K562 (cell line): Measurements from ENCODE around the gene UNC5B. TPM values are rescaled to one million over a fixed set of nuclear protein-coding genes. Genes with fewer than 3 reads are reported as not detected.

ENCODE experiments used
- ATAC-seq: fragments of 200-7000 bp; cut with Tn5 transposase; 3 replicates; pipeline ENCODE4 v1.9.1; 2020; ENCODE audit warnings: moderate library complexity
- BruUV-seq: library from RNA; stranded (reverse); fragments of 400-500 nt; replicated peaks from 2 replicates; lab custom pipeline; 2021; lab: Mats Ljungman, UMichigan
- CTCF ChIA-PET: fragments of 300-600 bp; formaldehyde crosslinking; extraction: SDS; loops from one replicate; lab custom pipeline; 2021; ENCODE audit warnings: low intra/inter-chr PET ratio; lab: Yijun Ruan, JAX
- POLR2A ChIA-PET: fragments of 300-600, 350-650 bp; sonication (Branson Sonifier 250); formaldehyde crosslinking; extraction: SDS; loops from one replicate; lab custom pipeline; 2021; ENCODE audit warnings: antibody characterized with exemption, inconsistent platforms; lab: Yijun Ruan, JAX
- DNase-seq, 4 experiments: peaks; one replicate each; pipeline versions ENCODE4 v3.0.0 to v3.0.0-alpha.2; 2011 to 2018; ENCODE audit warnings: low spot score in 3 of 4, mixed read lengths in 3 of 4; ENCODE audit errors: extremely low read depth in 1 of 4
- FAIRE-seq: peaks from 2 replicates; lab custom pipeline; 2011; peaks lifted over from hg19 to GRCh38; lab: Jason Lieb, UNC
- H2AFZ ChIP-seq: 2 replicates; pipeline ENCODE4 v1.6.0; 2011; ENCODE audit warnings: low read depth, low read length, control low read depth, inconsistent platforms
- H3K27ac ChIP-seq: fragments of 200-600 bp; 3 replicates; pipeline ENCODE4 v1.8.0; 2011; ENCODE audit warnings: low read depth, mild to moderate bottlenecking, control low read depth, inconsistent platforms, low read length, moderate library complexity, mixed read lengths; ENCODE audit errors: extremely low read depth
- H3K27me3 ChIP-seq, 2 experiments: fragments of 300-600 bp in 1 of 2; 2 replicates in 1 of 2; 3 replicates in 1 of 2; pipeline versions ENCODE4 v1.6.0 to v1.8.0; 2011; ENCODE audit warnings: inconsistent platforms in 2 of 2, low read length in 2 of 2, mild to moderate bottlenecking in 1 of 2, mixed read lengths in 1 of 2, moderate library complexity in 1 of 2; ENCODE audit not compliant: control insufficient read depth in 2 of 2, insufficient read depth in 2 of 2
- H3K36me3 ChIP-seq: fragments of 300-600 bp; 3 replicates; pipeline ENCODE4 v1.8.0; 2011; ENCODE audit warnings: mild to moderate bottlenecking, low read length, inconsistent platforms; ENCODE audit not compliant: control insufficient read depth, insufficient read depth
- H3K4me1 ChIP-seq, 2 experiments: fragments of 200-600 bp in 1 of 2; replicated peaks in 1 of 2; 2 replicates in 1 of 2; 3 replicates in 1 of 2; pipeline versions ENCODE4 v1.5.1 to v1.8.0; 2011; ENCODE audit warnings: inconsistent platforms in 2 of 2, low read length in 2 of 2, mild to moderate bottlenecking in 1 of 2, mixed read lengths in 1 of 2, moderate library complexity in 1 of 2; ENCODE audit not compliant: control insufficient read depth in 2 of 2, insufficient read depth in 2 of 2
- H3K4me2 ChIP-seq: 2 replicates; pipeline ENCODE4 v1.6.1; 2011; ENCODE audit warnings: low read length, control low read depth, inconsistent platforms, mixed read lengths; ENCODE audit not compliant: insufficient read depth
- H3K4me3 ChIP-seq: fragments of 200-600 bp; sonication (generic), shearing (Covaris generic); 2 replicates; pipeline ENCODE4 v1.5.1; 2016; ENCODE audit warnings: control low read depth, inconsistent platforms
- H3K79me2 ChIP-seq: fragments of 200-600 bp; 3 replicates; pipeline ENCODE4 v1.8.0; 2011; ENCODE audit warnings: low read length, inconsistent platforms; ENCODE audit not compliant: control insufficient read depth, insufficient read depth
- H3K9ac ChIP-seq, 2 experiments: 2 replicates each; pipeline versions ENCODE4 v1.6.0 to v1.6.1; 2011; ENCODE audit warnings: low read depth in 2 of 2, low read length in 2 of 2, control low read depth in 1 of 2, inconsistent platforms in 1 of 2, mild to moderate bottlenecking in 1 of 2, mixed read lengths in 1 of 2; ENCODE audit not compliant: insufficient read depth in 1 of 2
- H3K9me1 ChIP-seq: one replicate; pipeline ENCODE4 v1.6.0; 2011; ENCODE audit warnings: inconsistent platforms, mild to moderate bottlenecking, low read length, moderate library complexity; ENCODE audit not compliant: control insufficient read depth, insufficient read depth
- H3K9me3 ChIP-seq: replicated peaks from 2 replicates; pipeline ENCODE4 v1.5.1; 2011; ENCODE audit warnings: low read depth, low read length, inconsistent platforms; ENCODE audit not compliant: control insufficient read depth, insufficient read depth
- H4K20me1 ChIP-seq: replicated peaks from 2 replicates; pipeline ENCODE4 v1.6.1; 2011; ENCODE audit warnings: low read length, inconsistent platforms, mixed read lengths; ENCODE audit not compliant: control insufficient read depth, insufficient read depth
- POLR2AphosphoS5 ChIP-seq: IDR thresholded peaks from 2 replicates; pipeline ENCODE4 v1.6.1; 2011; ENCODE audit warnings: mild to moderate bottlenecking, low read depth, low read length, moderate library complexity; ENCODE audit not compliant: control insufficient read depth, insufficient read depth
- RBM25 ChIP-seq: fragments of 200-400 bp; formaldehyde crosslinking; IDR thresholded peaks from 2 replicates; pipeline ENCODE4 v1.6.1; 2018; ENCODE audit warnings: low read length, low read depth, moderate library complexity; ENCODE audit not compliant: severe bottlenecking
- TAF15 ChIP-seq: fragments of 200-400 bp; formaldehyde crosslinking; IDR thresholded peaks from 2 replicates; pipeline ENCODE4 v1.6.1; 2017; ENCODE audit warnings: mild to moderate bottlenecking, low read depth, low read length, moderate library complexity
- ZFP36 ChIP-seq: fragments of 150-350 bp; IDR thresholded peaks from 2 replicates; pipeline ENCODE4 v1.6.1; 2018; ENCODE audit warnings: low read length, low read depth; ENCODE audit not compliant: partially characterized antibody
- ZNF23 ChIP-seq: fragments of 250-450 bp; sonication (Bioruptor Pico); IDR thresholded peaks from 2 replicates; pipeline ENCODE4 v1.4.0; 2020; ENCODE audit warnings: mild to moderate bottlenecking
- ZNF274 ChIP-seq: IDR thresholded peaks from 2 replicates; pipeline ENCODE4 v1.6.1; 2011; ENCODE audit warnings: low read depth, mild to moderate bottlenecking, low read length, moderate library complexity, borderline replicate concordance
- WGBS: fragments of 100-300 bp; shearing (Covaris generic); methylation state at CpG from one replicate; pipeline ENCODE4 v1.1.6; 2016; ENCODE audit warnings: low coverage, mixed read lengths; ENCODE audit not compliant: insufficient coverage; ENCODE audit errors: missing lambda C conversion rate; 5-methylcytosine and 5-hydroxymethylcytosine counted together
- in situ Hi-C: fragments of 300-500 bp; cut with MboI; formaldehyde crosslinking; loops from 4 replicates; pipeline ENCODE4 v1.15.0; 2018; ENCODE audit warnings: inconsistent platforms, mixed read lengths
- intact Hi-C: fragments of 100-400 bp; cut with micrococcal nuclease; formaldehyde crosslinking; loops from 2 replicates; pipeline ENCODE4 v1.14.2; 2022
- polyA plus RNA-seq, 8 experiments: library from polyadenylated mRNA; depleted of rRNA in 4 of 8; stranded (reverse) in 5 of 8; unstranded in 3 of 8; fragments of >200 nt; fragmentation: Nextera tagmentation in 2 of 8; fragmentation: Illumina TruSeq in 1 of 8; extraction: Ambion mirVana in 2 of 8; extraction: Trizol in 1 of 8; gene quantifications; 2 replicates each; pipeline versions ENCODE4 v1.2.1 to v1.2.3, GENCODE V29; 2011 to 2014; ENCODE audit warnings: inconsistent platforms in 1 of 8, missing spikeins in 1 of 8
- total RNA-seq, 7 experiments: library from RNA; depleted of rRNA in 6 of 7; stranded (reverse); fragments of >200 nt in 6 of 7; fragmentation: Illumina TruSeq in 2 of 7; extraction: Trizol in 2 of 7; gene quantifications; 2 replicates each; pipeline versions ENCODE4 v1.2.1 to v1.2.3, GENCODE V29; 2011 to 2021; ENCODE audit warnings: low replicate concordance in 1 of 7
- TF ChIP-seq, protein P1 (sequence below): fragments of 250-450 bp; sonication (Bioruptor Pico); IDR thresholded peaks from 2 replicates; pipeline ENCODE4 v1.6.1; 2021; ENCODE audit warnings: mild to moderate bottlenecking
- TF ChIP-seq, protein P2 (sequence below): sonication (generic); formaldehyde crosslinking; IDR thresholded peaks from 2 replicates; pipeline ENCODE4 v1.5.0; 2020; ENCODE audit warnings: missing genetic modification reagents

The UNC5B gene
- total and polyA plus RNA-seq, 9 of the 15 experiments (the other 6 are each of a cell fraction or from before 2014, with no cell fraction given), result 0.10 to 8.4 (median 2.1) TPM

DNA sequence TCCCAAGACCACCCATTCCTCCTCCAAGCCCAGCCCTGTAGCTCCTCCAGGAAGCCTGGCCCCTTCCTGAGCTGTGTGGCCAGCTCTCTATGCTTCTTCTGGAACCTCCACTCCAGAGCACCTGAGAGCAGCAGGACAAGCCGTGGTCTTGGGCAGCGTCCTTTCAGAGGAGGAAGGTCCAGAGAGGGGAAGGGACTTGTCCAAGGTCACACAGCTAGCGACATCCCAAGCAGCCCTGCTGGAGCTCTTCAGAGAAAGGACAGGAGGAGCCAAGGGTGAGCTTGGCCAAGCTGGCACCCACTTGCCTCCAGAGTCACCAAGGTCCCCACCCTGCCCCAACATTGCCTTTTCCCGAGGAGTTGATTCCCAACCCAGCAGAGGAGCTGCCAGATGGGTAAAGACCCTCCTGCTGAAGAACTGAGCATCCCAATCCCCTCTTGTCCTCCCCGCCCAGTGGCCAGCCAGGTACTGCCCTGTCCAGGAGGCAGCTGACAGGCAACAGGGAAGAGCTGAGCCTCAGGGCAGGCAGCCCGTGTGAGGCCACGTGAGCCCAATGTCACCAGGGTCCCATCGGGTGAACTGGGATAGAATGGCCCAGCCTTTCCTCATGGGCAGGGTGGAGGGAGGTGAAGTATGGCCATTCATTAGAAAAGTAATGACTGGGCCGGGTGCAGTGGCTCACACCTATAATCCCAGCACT, 46.2 kb downstream of the UNC5B start:
- ATAC-seq (no peak), FAIRE-seq (no peak), DNase-seq (no peak)
- POLR2A ChIA-PET, result interaction anchor here (0.5 to 1.7 kb wide), 6 partner anchors 14 to 145 kb away, joined by 3 to 5 read pairs (median 3); no protein-coding TSS in a partner anchor
- CTCF ChIA-PET, result no interaction called here
- intact Hi-C loops, result no loop called here
- Histone ChIP-seq H3K27ac (no peak overlapping the region), H4K20me1 (0 out of 2 replicates have a peak, but pooled peaks cover 3% of the 10 kb centered on the region), H3K27me3 (peaks cover 0 to 11% of the 10 kb centered on the region in 2 experiments; a peak in 3 of 5 replicates), H2AFZ (no peak overlapping the region), H3K4me1 (peaks cover 14 to 20% of the 10 kb centered on the region in 2 experiments), H3K79me2 (no peaks in the 10 kb centered on the region), H3K9me1 (no peaks in the 10 kb centered on the region), H3K4me2 (no peak overlapping the region), H3K9ac (no peak overlapping the region), H3K4me3 (no peak overlapping the region), H3K36me3 (no peaks in the 10 kb centered on the region), H3K9me3 (no peaks in the 10 kb centered on the region)
- no TSS peak for BruUV-seq
- 35% methylated on average over 9 of the region's 9 CpGs for WGBS
- in situ Hi-C loops, result no loop called here
- TF ChIP-seq, protein P1, sequence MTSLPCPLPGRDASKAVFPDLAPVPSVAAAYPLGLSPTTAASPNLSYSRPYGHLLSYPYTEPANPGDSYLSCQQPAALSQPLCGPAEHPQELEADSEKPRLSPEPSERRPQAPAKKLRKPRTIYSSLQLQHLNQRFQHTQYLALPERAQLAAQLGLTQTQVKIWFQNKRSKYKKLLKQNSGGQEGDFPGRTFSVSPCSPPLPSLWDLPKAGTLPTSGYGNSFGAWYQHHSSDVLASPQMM (CRISPR knock-in tag), result no peak
- peak; percentile 28 for TF ChIP-seq RBM25
- TF ChIP-seq TAF15, result no peak
- TF ChIP-seq ZNF274, result no peak
- no peak for TF ChIP-seq ZNF23
- TF ChIP-seq, protein P2, sequence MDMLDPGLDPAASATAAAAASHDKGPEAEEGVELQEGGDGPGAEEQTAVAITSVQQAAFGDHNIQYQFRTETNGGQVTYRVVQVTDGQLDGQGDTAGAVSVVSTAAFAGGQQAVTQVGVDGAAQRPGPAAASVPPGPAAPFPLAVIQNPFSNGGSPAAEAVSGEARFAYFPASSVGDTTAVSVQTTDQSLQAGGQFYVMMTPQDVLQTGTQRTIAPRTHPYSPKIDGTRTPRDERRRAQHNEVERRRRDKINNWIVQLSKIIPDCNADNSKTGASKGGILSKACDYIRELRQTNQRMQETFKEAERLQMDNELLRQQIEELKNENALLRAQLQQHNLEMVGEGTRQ (CRISPR knock-in tag), result no peak
- TF ChIP-seq ZFP36, result peak; percentile 68
- no peak for TF ChIP-seq POLR2AphosphoS5
